Upper lobe of left lung (tissue), 4 donors: ENCODE data around the gene TMEM132A.

Source experiments
- CTCF ChIP-seq, 6 experiments: fragments of 450-650 bp in 4 of 6; fragments of 200-600 bp in 2 of 6; sonication (generic) in 2 of 6; IDR thresholded peaks; one replicate each; pipeline ENCODE4 v1.5.1; 2016 to 2019; ENCODE audit warnings: antibody characterized with exemption in 6 of 6
- POLR2AphosphoS5 ChIP-seq, 2 donors: sonication (generic); formaldehyde crosslinking; IDR thresholded peaks; one replicate each; pipeline ENCODE4 v1.5.1; 2017; ENCODE audit warnings: antibody characterized with exemption in 2 of 2

DNA sequence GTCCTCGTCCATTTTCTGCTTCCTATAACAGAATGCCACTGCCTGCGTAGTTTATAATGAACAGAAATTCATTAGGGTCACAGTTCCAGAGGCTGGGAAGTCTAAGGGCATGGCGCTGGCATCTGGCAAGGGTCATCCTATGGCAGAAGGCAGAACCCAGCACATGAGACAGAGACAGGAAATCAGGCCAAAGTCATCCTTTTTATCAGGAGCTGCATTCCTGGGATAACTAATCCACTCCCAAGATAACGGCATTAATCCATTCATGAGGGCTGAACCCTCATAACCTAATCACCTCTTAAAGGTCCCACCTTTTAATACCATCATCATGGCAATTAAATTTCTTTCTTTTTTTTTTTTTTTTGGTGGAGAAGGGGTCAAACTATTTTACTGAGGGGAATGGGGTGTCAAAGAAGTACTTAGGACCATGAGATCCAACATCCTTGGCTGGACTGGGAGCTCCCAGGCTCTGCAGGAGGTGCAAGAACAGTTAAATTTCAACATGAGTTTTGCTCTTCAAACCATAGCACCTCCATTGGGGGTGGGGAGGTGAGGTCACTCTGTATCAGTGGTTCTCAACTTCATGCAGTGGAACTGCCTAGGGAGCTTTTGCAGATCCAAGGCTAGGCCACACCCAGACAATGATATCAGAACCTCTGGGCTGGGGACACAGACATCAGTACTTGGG lies 5.9 kb upstream of the TMEM132A start:
- TF ChIP-seq CTCF (IDR thresholded peaks at IDR 0.05) (no peak), POLR2AphosphoS5 (IDR thresholded peaks at IDR 0.05) (no peak)
